Gastroesophageal sphincter (tissue), 4 donors: ENCODE measurements around the gene SLC25A21. TPM values are rescaled to one million over a fixed set of nuclear protein-coding genes. Genes with fewer than 3 reads are reported as not detected.
"Not testable (repeated sequence)": the region's sequence is repeated elsewhere in the genome, so short reads cannot be mapped to it uniquely, and the experiment has no call there.

Experiments used
- ATAC-seq: fragments of 150-250 bp; one replicate; pipeline ENCODE4 v1.9.1; 2016; ENCODE audit warnings: mild to moderate bottlenecking, moderate library complexity
- H3K27ac ChIP-seq, 4 donors: fragments of 200-600 bp; sonication (generic) in 3 of 4; 1 replicate in 3 of 4; 2 replicates in 1 of 4; pipeline ENCODE4 v1.5.1; 2016 to 2019
- H3K27me3 ChIP-seq: fragments of 200-600 bp; sonication (generic); one replicate; pipeline ENCODE4 v1.5.1; 2019
- H3K36me3 ChIP-seq, 2 donors: fragments of 200-600 bp; sonication (generic); one replicate each; pipeline ENCODE4 v1.5.1; 2019; ENCODE audit warnings: control low read depth in 1 of 2
- H3K4me1 ChIP-seq, 3 donors: fragments of 200-600 bp; sonication (generic); 1 replicate in 2 of 3; 2 replicates in 1 of 3; pipeline ENCODE4 v1.5.1; 2016 to 2019; ENCODE audit warnings: control low read depth in 2 of 3
- H3K4me3 ChIP-seq, 2 donors: fragments of 200-600 bp; sonication (generic); one replicate each; pipeline ENCODE4 v1.5.1; 2019; ENCODE audit warnings: mild to moderate bottlenecking in 1 of 2, moderate library complexity in 1 of 2
- H3K9me3 ChIP-seq, 3 donors: fragments of 200-600 bp; sonication (generic); one replicate each; pipeline ENCODE4 v1.5.1; 2017 to 2019; ENCODE audit warnings: control low read depth in 2 of 3
- CTCF ChIP-seq, 4 experiments: fragments of 200-600 bp in 2 of 4; fragments of 450-650 bp in 2 of 4; sonication (generic) in 1 of 4; IDR thresholded peaks; one replicate each; pipeline ENCODE4 v1.5.1; 2017 to 2019; ENCODE audit warnings: antibody characterized with exemption in 4 of 4, mild to moderate bottlenecking in 2 of 4, moderate library complexity in 2 of 4
- EP300 ChIP-seq: sonication (generic); formaldehyde crosslinking; IDR thresholded peaks from one replicate; pipeline ENCODE4 v1.6.1; 2017; ENCODE audit warnings: antibody characterized with exemption, mild to moderate bottlenecking
- POLR2A ChIP-seq, 2 donors: fragments of 450-650 bp; IDR thresholded peaks; one replicate each; pipeline ENCODE4 v1.6.1; 2017; ENCODE audit warnings: antibody characterized with exemption in 2 of 2, mild to moderate bottlenecking in 2 of 2, moderate library complexity in 1 of 2
- POLR2AphosphoS5 ChIP-seq: sonication (generic); formaldehyde crosslinking; IDR thresholded peaks from one replicate; pipeline ENCODE4 v1.6.1; 2017; ENCODE audit warnings: antibody characterized with exemption
- WGBS, 2 donors: methylation state at CpG; one replicate each; pipeline ENCODE4 v1.1.5; 2018; ENCODE audit warnings: low coverage in 1 of 2; 5-methylcytosine and 5-hydroxymethylcytosine counted together
- total RNA-seq, 4 donors: library from RNA; depleted of rRNA; stranded (reverse); fragments of >200 nt; gene quantifications; one replicate each; pipeline ENCODE4 v1.1.0, GENCODE V29; 2016

SLC25A21 gene
- 1 to 10 TPM in 3 of 4 donors, under 1 TPM in 1; 0.40 to 1.5 (median 1.3) TPM for total RNA-seq

- Histone ChIP-seq H3K27ac (peak within 1 kb of the TSS; percentile 57 to 94 (median 91)), H3K4me1 (peaks cover 0 to 27% (median 4%) of the 10 kb centered on the region in 3 donors), H3K4me3 (peak within 1 kb of the TSS; percentile 80 to 83), H3K27me3 (no peaks in the 10 kb centered on the region), H3K36me3 (no peaks in the 10 kb centered on the region), H3K9me3 (no peaks in the 10 kb centered on the region)
- WGBS, 2 donors: 0% methylated on average over 10 of the region's 66 CpGs; no CpG with 5 or more reads in 1 of the 2 donors
- TF ChIP-seq CTCF (IDR thresholded peaks at IDR 0.05): peak in 2 of 4 experiments; percentile 11 to 43
- TF ChIP-seq POLR2AphosphoS5: peak; percentile 43
- no peak for TF ChIP-seq EP300
- peak; percentile 30 to 36 for TF ChIP-seq POLR2A (IDR thresholded peaks at IDR 0.05)
- peak; percentile 85 for ATAC-seq
These were observed at the start of gene SLC25A21 for GRCh38 chr14:37172024-37172869. TSS of gene SLC25A21 (minus strand) at chr14:37172606.

DNA sequence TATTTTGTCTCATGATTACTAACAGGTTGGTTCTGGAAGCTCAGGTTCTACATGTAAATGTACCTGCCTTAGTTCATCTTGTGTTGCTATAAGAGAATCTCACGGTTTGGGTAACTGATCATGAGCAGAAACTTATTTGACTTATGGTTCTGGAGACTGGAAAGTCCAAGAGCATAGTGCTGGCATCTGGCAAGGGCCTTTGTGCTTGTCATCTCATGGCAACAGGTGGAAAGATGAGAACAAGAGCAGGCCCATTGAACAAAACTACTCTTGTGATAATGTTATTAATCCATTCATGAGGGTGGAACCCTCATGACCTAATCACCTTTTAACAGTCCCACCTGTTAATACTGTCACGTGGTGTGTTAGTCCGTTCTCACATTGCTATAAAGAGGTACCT, 48.7 kb upstream of the SLC25A21 start:
- ATAC-seq: no peak

DNA sequence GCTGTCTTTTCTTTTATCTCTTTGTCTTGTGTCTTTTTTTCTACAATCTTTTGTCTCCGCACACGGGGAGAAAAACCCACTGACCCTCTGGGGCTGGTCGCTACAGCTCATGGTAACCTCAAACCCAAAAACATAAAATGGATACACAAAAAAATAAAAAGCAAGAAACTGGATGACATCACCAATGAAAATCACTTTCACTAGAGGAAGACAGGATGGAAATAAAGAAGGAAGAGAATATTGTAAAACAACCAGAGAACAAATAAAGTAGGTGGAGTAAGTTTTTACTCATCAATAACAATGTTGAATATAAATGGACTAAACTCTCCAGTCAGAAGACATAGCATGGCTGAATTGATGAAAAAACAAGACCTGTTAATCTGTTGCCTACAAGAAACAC, 42.9 kb upstream of the SLC25A21 start:
- 83 to 96% methylated on average over 3 of the region's 3 CpGs for WGBS, 2 donors
- H3K27me3 ChIP-seq: no peaks in the 10 kb centered on the region
- H3K36me3 ChIP-seq: peaks cover 0 to 8% of the 10 kb centered on the region in 2 donors
- H3K4me3 ChIP-seq: no peak overlapping the region
- no peak for ATAC-seq
- H3K27ac ChIP-seq: no peak overlapping the region
- peaks cover 0 to 9% (median 0%) of the 10 kb centered on the region in 3 donors for H3K9me3 ChIP-seq
- TF ChIP-seq POLR2A (IDR thresholded peaks at IDR 0.05) (no peak), POLR2AphosphoS5 (no peak), EP300 (no peak), CTCF (IDR thresholded peaks at IDR 0.05) (no peak)
- no peaks in the 10 kb centered on the region for H3K4me1 ChIP-seq

More for the DNA sequence above, 48.7 kb upstream of the SLC25A21 start:
- H3K4me3 ChIP-seq: no peak overlapping the region
- 96 to 97% methylated on average over 3 of the region's 3 CpGs for WGBS, 2 donors
- no peak overlapping the region for H3K27ac ChIP-seq
- peaks cover 0 to 11% (median 0%) of the 10 kb centered on the region in 3 donors for H3K9me3 ChIP-seq
- no peaks in the 10 kb centered on the region for H3K27me3 ChIP-seq
- H3K4me1 ChIP-seq: peaks cover 0 to 6% (median 0%) of the 10 kb centered on the region in 3 donors
- H3K36me3 ChIP-seq: peaks cover 0 to 8% of the 10 kb centered on the region in 2 donors
- TF ChIP-seq EP300 (no peak), POLR2AphosphoS5 (no peak), CTCF (IDR thresholded peaks at IDR 0.05) (no peak), POLR2A (IDR thresholded peaks at IDR 0.05) (no peak)

GRCh38 chr14:37213016-37213415, 40.6 kb upstream of the SLC25A21 start:
- no peak overlapping the region for H3K4me3 ChIP-seq
- H3K9me3 ChIP-seq: peaks cover 0 to 9% (median 0%) of the 10 kb centered on the region in 3 donors
- H3K4me1 ChIP-seq: no peaks in the 10 kb centered on the region
- no peak for ATAC-seq
- peaks cover 0 to 8% of the 10 kb centered on the region in 2 donors for H3K36me3 ChIP-seq
- no peaks in the 10 kb centered on the region for H3K27me3 ChIP-seq
- TF ChIP-seq EP300 (no peak), POLR2AphosphoS5 (no peak), CTCF (IDR thresholded peaks at IDR 0.05) (no peak), POLR2A (IDR thresholded peaks at IDR 0.05) (no peak)
- H3K27ac ChIP-seq: no peak overlapping the region

DNA sequence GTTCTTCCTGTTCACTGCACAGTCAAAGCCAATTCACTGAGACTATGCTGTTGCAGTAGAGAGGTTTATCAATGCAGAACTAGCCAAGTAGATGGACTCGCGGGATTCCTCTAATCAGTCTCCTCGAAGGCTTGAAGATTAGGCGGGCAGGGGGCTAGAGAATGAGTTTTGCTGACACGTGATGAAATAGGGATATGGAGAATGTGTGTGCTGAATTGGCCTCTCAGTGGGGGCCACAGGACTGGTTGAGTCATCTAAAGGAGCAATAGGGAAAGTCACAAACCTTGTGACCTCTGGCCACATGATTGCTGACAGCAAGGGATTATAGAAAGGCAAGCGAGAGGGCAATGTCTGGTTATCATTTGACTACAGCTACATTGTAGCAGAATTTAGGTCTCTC, 38.0 kb upstream of the SLC25A21 start:
- TF ChIP-seq POLR2AphosphoS5 (no peak), POLR2A (IDR thresholded peaks at IDR 0.05) (no peak), CTCF (IDR thresholded peaks at IDR 0.05) (no peak), EP300 (no peak)
- peaks cover 0 to 8% of the 10 kb centered on the region in 2 donors for H3K36me3 ChIP-seq
- no peak for ATAC-seq
- no peaks in the 10 kb centered on the region for H3K4me1 ChIP-seq
- no peak overlapping the region for H3K4me3 ChIP-seq
- WGBS, 2 donors: 97 to 100% methylated on average over 1 to 6 of the region's 6 CpGs
- no peak overlapping the region for H3K27ac ChIP-seq
- peaks cover 0 to 17% (median 0%) of the 10 kb centered on the region in 3 donors for H3K9me3 ChIP-seq
- no peaks in the 10 kb centered on the region for H3K27me3 ChIP-seq

GRCh38 chr14:37209617-37210016, 37.2 kb upstream of the SLC25A21 start:
- not testable (repeated sequence) for H3K36me3 ChIP-seq, H3K4me3 ChIP-seq, H3K9me3 ChIP-seq, H3K27me3 ChIP-seq, ATAC-seq, H3K27ac ChIP-seq, H3K4me1 ChIP-seq
- WGBS, 2 donors: 73 to 82% methylated on average over 1 to 2 of the region's 2 CpGs
